GM18526 (cell line): ENCODE results near the gene AVPR2.

Source experiments
- POLR2A ChIP-seq: IDR thresholded peaks from 3 replicates; pipeline ENCODE4 v1.6.1; 2011; ENCODE audit not compliant: insufficient read length; ENCODE audit errors: extremely low read depth

The AVPR2 gene

DNA sequence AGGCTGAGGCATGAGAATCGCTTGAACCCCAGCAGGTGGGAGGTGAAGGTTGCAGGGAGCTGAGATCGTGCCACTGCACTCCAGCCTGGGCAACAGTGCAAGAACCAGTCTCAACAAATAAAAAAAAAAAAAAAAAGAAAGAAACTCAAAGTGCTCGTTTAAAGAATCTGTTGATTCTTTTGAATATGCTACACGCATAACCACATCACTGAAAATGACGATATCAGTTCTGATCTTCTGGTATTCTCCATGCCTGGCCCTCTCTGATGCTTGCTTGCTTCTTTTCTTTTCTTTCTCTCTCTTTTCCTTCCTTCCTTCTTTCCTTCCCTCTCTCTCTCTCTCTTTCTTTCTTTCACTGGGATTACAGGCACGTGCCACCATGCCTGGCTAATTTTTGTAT, 7.3 kb downstream of the AVPR2 start:
- TF ChIP-seq POLR2A = no peak

- TF ChIP-seq POLR2A = no peak
Observed at GRCh38 chrX:153913211-153913610, 8.7 kb downstream of the AVPR2 start.

GRCh38 chrX:153913701-153914100, 9.2 kb downstream of the AVPR2 start:
- no peak for TF ChIP-seq POLR2A

DNA sequence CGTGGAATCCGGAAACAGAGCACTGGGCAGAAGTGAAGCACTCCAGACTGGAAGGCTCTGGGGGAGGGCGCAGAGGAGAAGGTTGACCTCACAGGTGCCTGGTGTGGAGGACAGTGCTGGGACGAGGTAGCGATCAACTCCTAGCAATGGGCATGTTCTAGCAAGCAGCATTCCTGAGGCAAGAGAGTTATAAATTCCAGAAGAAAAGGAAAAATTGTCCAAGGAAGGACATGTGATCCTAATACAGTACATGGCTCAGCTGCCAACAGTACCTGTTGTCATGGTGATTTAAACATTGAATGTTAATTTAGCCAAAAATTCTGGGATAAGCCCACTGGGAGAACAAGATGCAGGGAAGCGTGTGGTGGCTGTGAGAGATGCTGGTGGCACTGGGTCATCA, 13.4 kb downstream of the AVPR2 start:
- no peak for TF ChIP-seq POLR2A

- no peak for TF ChIP-seq POLR2A
Observed at GRCh38 chrX:153919281-153919680, 14.8 kb downstream of the AVPR2 start.

DNA sequence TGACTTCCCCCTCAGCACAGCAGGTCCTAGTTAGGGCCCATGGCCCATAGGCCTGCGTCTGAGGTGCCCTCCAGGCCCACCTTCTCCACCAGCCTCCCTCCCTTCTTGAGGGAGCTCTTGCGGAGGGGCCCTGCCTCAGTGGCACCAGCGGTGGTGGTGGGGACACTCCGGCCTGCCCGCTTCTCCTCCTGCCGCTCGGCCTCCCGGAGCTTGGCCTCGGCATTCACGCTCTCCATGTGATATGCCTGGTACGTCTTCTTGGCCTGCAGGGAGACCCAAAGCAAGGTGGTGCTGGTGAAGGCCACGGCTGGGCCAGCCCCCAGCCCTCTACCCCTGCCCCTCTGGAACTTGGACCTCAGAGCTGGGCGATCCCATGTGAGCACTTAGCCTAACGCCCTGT, 16.1 kb downstream of the AVPR2 start:
- TF ChIP-seq POLR2A = no peak

DNA sequence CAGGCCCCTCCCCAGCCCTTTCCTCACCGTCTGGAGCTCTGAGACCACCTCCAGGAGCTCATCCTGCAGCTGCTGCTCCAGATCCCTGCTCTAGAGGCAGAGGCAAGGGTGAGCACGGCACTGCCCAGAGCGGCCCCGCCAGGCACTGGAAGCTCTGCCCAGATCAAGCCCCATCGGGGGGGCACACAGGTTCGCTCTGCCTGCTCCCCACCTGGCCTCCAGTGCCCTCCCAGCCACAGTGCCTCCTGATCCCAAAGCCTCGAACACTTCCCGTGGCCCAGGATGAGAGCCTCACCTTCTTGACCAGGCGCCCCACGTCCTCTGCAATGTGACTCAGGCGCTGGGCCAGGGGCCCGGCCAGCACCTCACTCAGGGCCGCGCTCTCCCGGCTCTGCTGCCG, 16.6 kb downstream of the AVPR2 start:
- TF ChIP-seq POLR2A = no peak

DNA sequence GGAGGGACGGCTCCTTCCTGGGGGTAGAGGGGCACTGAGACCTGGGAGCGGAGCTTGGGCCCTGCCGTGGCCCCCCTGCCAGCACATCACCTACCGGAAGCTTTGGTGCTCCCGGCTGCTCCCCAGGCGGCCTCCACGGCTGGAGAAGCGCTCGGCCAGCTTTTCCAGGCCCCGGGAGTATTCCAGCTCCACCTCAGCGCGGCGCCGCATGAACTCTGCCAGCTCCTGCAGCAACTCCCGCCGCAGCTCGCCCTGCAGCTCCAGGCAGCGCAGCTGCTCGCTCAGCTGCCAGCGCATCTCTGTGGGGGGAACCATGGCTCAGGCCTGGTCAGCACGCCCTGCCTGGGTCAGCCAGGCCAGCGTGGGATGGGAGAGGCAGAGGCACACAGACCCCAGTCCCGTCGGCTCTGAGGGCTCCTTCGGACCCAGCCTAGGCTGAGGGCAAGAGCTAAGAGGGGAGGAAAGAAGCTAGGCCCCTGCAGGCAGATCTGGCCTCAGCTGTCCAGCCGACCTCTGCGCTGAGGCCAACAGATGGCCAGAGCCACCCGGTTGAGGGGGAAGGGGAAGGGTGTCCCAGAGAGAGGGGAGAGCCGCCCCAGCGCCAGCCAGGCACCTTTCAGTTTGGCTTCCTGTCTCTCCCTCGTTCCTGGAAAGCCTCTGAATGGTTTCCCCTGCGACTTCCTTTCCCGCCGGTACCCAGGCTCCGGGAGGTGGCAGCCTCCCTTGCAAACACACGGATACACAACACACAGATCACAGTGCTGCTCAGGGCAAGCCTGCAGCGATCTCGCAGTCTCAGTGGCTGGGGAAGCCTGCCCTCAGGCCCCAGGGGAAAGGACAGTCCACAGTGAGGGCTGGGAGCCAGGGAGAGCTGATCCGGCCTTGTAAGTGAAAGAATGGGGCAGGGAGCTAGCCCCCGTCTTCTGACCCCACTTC, 17.3 kb downstream of the AVPR2 start:
- no peak for TF ChIP-seq POLR2A

DNA sequence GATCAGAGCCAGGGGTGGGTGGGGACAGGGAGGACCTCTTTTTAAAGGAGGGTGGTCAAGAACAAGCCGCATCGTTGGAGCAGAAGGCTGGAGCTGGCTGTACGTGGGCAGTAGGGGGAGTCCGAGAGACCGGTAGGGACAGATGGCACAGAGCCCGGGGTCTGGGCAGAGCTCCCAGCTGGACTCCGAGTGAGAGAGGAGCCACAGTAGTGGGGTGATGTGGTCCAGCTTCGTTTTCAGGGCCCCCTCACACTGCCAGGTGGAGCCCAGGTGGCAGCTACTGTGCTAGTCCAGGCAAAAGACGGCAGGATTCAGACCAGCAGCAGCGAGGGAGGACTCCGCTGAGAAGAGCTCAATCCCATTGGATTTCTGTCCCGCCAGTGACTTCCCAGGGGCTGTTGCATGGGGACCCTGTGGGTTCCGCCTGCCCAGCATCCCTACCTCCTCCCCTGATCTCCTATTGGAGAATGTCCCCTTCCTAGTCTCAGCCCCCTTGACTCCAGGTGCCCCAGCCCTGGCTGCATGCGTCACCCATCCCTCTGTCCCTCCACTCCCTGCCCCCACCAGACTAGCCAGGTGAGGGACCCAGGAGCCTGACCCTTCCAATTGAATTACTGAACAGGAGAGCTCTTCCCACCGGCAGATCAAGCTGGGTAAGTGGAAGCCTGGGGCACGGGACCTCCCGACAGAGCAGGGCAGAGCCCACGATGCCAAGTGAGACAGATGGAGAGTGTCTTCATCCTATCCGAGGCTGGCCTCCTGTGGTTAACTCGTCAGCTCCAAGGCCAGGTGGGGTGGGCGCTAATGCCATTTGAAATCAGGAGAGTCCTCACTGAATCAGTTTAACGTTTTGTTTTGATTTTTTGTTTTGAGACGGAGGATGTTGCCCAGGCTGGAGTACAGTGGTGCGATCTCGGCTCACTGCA, 18.7 kb downstream of the AVPR2 start:
- TF ChIP-seq POLR2A = no peak

GRCh38 chrX:153924149-153924861, 19.8 kb downstream of the AVPR2 start:
- no peak for TF ChIP-seq POLR2A

- TF ChIP-seq POLR2A = peak; percentile 95
Observed at GRCh38 chrX:153925387-153925738, 20.9 kb downstream of the AVPR2 start.

- peak; percentile 14 for TF ChIP-seq POLR2A
Observed at GRCh38 chrX:153925739-153926551, 21.5 kb downstream of the AVPR2 start, which contains the start of gene ARHGAP4. Gene ARHGAP4 (minus strand): TSS chrX:153926264. CDS start chrX:153926202, 62 bp downstream.

DNA sequence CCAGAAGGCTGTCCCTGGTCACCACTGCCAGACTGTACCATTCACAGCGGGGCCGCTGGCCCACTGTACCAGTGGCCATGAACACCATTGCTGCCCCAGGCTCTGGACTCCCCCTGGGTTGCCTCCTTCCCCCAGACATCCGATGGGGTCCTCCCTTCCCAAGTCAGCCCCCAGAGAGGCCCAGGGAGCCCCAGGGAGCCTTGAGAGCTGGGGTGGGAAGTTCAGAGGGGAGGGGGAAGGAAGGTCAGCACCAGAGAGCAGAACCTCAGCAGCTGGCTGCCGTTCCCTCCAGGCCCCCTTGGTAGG, 22.0 kb downstream of the AVPR2 start:
- peak; percentile 43 for TF ChIP-seq POLR2A

GRCh38 chrX:153926858-153927671, 22.6 kb downstream of the AVPR2 start:
- TF ChIP-seq POLR2A = peak; percentile 43
